ENCODE measurements around the gene ADARB2. TPM values are rescaled to one million over a fixed set of nuclear protein-coding genes. Genes with fewer than 3 reads are reported as not detected.

The ADARB2 gene
- total RNA-seq, 4 donors from 2014 or later: 2.0 to 9.9 (median 5.1) TPM

DNA sequence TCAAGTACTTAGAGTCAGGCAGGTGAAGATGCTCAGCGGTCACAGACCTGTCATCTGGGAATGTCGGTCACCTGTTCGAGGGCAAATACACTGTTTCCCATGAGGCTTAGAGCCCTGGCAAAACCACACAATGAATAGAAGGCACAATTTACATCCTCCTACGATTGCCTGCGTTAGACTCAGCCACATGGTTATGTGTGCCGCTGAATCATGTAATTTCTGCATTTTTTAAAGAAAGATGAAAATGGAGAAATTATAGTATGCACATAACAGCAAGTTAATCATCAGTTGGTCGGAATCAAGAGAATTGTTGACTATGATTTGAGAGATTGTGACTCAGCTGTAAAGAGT is 158.2 kb downstream of the ADARB2 start:
- Histone ChIP-seq H3K4me1 (no peaks in the 10 kb centered on the region), H3K36me3 (no peaks in the 10 kb centered on the region), H3K4me3 (no peak overlapping the region), H3K27ac (no peak overlapping the region), H3K27me3 (no peaks in the 10 kb centered on the region), H3K9me3 (no peaks in the 10 kb centered on the region)
- DNase-seq: no peak
- TF ChIP-seq, protein P1, sequence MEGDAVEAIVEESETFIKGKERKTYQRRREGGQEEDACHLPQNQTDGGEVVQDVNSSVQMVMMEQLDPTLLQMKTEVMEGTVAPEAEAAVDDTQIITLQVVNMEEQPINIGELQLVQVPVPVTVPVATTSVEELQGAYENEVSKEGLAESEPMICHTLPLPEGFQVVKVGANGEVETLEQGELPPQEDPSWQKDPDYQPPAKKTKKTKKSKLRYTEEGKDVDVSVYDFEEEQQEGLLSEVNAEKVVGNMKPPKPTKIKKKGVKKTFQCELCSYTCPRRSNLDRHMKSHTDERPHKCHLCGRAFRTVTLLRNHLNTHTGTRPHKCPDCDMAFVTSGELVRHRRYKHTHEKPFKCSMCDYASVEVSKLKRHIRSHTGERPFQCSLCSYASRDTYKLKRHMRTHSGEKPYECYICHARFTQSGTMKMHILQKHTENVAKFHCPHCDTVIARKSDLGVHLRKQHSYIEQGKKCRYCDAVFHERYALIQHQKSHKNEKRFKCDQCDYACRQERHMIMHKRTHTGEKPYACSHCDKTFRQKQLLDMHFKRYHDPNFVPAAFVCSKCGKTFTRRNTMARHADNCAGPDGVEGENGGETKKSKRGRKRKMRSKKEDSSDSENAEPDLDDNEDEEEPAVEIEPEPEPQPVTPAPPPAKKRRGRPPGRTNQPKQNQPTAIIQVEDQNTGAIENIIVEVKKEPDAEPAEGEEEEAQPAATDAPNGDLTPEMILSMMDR (IDR thresholded peaks at IDR 0.05): no peak
- no peak for TF ChIP-seq POLR2A (IDR thresholded peaks at IDR 0.05)

DNA sequence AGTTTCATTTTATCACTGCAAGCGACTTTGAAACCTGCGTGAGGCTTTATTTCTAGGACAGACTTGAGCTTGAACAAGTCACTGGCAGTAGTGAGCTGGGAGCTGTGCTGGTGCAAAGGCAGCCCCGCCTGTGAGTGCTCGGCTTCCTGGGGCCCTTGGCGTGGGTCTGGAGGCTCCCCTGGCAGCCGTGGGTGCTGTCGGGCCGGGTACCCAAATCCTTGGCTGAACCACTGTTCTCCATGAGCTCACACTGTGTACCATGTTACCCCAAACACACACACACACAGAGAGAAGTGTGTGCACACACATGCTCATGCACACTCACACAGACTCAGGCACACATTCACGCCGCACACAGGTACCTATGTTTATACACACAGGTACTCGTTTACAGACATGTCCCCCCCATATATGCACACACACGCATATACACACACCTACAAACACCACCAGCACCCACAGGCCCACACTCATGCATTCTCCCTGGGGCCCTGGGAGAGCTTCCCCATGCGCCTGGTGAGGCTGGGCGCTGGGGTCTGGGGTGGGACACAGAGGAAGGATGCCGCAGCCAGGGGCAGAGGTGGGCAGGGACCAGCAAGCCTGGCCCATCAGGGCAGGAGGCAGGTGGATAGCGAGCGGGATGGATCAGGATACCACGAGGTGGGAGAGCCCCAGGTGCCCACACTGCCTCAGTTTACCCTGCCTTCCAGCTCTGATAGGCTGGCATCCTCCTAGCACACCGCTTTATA is 158.8 kb downstream of the ADARB2 start:
- no peak for TF ChIP-seq POLR2A (IDR thresholded peaks at IDR 0.05)
- TF ChIP-seq, protein P1 (IDR thresholded peaks at IDR 0.05): no peak
- Histone ChIP-seq H3K27ac (no peak overlapping the region), H3K4me3 (no peak overlapping the region), H3K27me3 (no peaks in the 10 kb centered on the region), H3K4me1 (no peaks in the 10 kb centered on the region), H3K9me3 (no peaks in the 10 kb centered on the region), H3K36me3 (no peaks in the 10 kb centered on the region)
- peak in 1 of 3 donors; percentile 41 for DNase-seq

DNA sequence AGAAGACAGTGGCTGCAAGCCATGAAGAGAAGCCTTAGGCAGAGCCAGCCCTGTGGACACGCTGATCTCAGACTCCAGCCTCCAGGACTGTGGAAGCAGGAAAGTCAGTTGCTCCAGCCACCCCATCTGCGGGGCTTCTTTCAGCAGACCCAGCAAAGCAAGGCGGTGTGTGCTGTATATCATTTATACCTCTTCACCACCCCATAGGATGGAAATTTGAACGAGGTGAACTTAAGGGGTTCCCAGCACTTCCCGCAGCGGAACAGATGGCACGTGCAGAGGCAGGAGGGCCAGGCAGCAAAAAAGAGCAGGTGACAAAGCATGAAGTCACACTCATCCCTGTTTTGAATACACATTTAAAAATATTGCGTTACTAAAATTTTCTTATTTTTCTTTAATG is 159.4 kb downstream of the ADARB2 start:
- DNase-seq: peak in 1 of 3 donors; percentile 32
- no peaks in the 10 kb centered on the region for H3K9me3 ChIP-seq

DNA sequence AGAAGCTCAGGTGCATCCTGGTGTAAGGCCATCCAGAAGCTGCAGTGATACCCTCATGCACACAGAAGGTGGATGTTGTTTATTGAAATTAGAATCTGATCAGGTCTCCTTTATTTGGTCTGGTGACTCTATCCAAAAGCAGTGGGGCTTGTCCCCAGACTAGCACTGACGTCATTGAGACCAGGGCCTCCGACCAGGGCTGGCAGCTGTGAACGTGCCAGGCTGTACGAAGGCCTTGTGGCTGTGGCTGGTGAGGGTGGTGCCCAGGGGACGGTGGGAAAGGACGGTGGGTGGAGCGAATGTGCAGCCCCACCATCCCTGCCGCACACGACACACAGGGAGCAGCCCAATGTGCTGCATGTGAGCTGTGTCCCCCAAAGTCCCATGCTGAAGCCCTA is 160.0 kb downstream of the ADARB2 start:
- TF ChIP-seq POLR2A (IDR thresholded peaks at IDR 0.05): no peak
- TF ChIP-seq, protein P1 (IDR thresholded peaks at IDR 0.05): no peak
- Histone ChIP-seq H3K36me3 (no peaks in the 10 kb centered on the region), H3K27me3 (no peaks in the 10 kb centered on the region), H3K4me3 (no peak overlapping the region), H3K27ac (peak overlapping the region in 1 of 4 donors; percentile 13), H3K4me1 (no peaks in the 10 kb centered on the region), H3K9me3 (no peaks in the 10 kb centered on the region)
- peak in 2 of 3 donors; percentile 31 to 40 for DNase-seq

More for the DNA sequence above, 159.4 kb downstream of the ADARB2 start:
- no peaks in the 10 kb centered on the region for H3K4me1 ChIP-seq
- no peaks in the 10 kb centered on the region for H3K36me3 ChIP-seq
- no peaks in the 10 kb centered on the region for H3K27me3 ChIP-seq
- H3K4me3 ChIP-seq: no peak overlapping the region
- TF ChIP-seq, protein P1 (IDR thresholded peaks at IDR 0.05): no peak
- no peak for TF ChIP-seq POLR2A (IDR thresholded peaks at IDR 0.05)
- H3K27ac ChIP-seq: no peak overlapping the region

DNA sequence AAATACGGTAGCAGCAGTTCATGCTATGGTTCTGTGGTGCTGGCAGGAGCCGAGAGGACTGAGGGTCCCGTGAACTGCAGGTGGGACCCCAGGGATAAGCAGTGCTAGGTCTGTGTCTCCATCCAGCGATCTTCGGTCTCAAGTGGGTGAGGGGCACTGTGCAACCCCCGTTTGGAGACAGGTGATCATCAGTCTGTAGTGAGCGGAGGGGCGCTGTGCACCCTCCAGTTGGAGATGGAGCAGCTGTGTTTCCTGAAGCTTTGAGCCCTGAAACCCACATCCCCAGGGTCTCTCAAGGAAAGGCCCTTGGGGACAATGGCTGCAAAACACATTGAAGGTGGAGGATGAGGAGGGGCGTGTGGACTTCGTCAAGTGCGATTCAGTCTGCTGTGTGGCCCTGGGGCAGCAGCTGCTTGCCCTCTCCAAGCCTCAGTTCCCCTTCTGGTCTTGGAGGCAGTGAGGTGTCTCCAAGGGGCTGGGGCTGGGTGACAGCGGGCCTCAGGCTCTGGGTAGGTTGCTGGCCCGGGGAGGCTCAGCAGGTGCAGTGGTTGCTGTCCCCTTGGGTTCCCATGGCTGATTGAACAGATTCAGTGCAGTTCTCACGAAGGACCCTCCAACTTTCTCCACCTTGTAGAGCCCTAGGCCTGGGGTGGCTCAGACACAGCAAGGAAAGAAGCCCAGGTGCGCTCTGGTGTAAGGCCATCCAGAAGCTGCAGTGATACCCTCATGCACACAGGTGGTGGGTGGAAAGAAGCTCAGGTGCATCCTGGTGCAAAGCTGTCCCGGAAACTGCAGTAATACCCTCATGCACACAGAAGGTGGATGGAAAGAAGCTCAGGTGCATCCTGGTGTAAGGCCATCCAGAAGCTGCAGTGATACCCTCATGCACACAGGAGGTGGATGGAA is 160.6 kb downstream of the ADARB2 start:
- H3K9me3 ChIP-seq: no peaks in the 10 kb centered on the region
- H3K4me3 ChIP-seq: no peak overlapping the region
- H3K27ac ChIP-seq: peak overlapping the region in 1 of 4 donors; percentile 13
- no peaks in the 10 kb centered on the region for H3K27me3 ChIP-seq
- no peaks in the 10 kb centered on the region for H3K4me1 ChIP-seq
- peak in 2 of 3 donors; percentile 21 to 36 for DNase-seq
- H3K36me3 ChIP-seq: no peaks in the 10 kb centered on the region
- TF ChIP-seq POLR2A (IDR thresholded peaks at IDR 0.05): no peak
- TF ChIP-seq, protein P1 (IDR thresholded peaks at IDR 0.05): no peak

Data from Peyer's patch (tissue), 4 donors.